HepG2 (cell line): ENCODE data around the gene DRC7. TPM values are rescaled to one million over a fixed set of nuclear protein-coding genes. Genes with fewer than 3 reads are reported as not detected.
A peak's percentile ranks its signal among the peaks of the same experiment; 100 is the strongest.

Experiments
- ELK4 ChIP-seq: sonication (generic); formaldehyde crosslinking; IDR thresholded peaks from 2 replicates; pipeline ENCODE4 v1.9.0; 2021; ENCODE audit warnings: missing genetic modification reagents, borderline replicate concordance
- GATAD1 ChIP-seq: IDR thresholded peaks from 2 replicates; pipeline ENCODE4 v1.6.1; 2016; ENCODE audit warnings: missing genetic modification reagents, missing compliant biosample characterization
- KDM2A ChIP-seq: sonication (generic); formaldehyde crosslinking; IDR thresholded peaks from 2 replicates; pipeline ENCODE4 v1.4.0; 2020; ENCODE audit warnings: low read depth, missing genetic modification reagents, borderline replicate concordance
- PHF20 ChIP-seq: sonication (generic); formaldehyde crosslinking; IDR thresholded peaks from 2 replicates; pipeline ENCODE4 v1.5.0; 2020; ENCODE audit warnings: mild to moderate bottlenecking, missing genetic modification reagents
- STAG1 ChIP-seq: sonication (generic); formaldehyde crosslinking; IDR thresholded peaks from 2 replicates; pipeline ENCODE4 v1.4.0; 2020; ENCODE audit warnings: missing genetic modification reagents
- ZBTB43 ChIP-seq: sonication (generic); formaldehyde crosslinking; conservative IDR thresholded peaks from 2 replicates; pipeline ENCODE4 v1.4.0; 2020; ENCODE audit warnings: missing genetic modification reagents
- ZC3H13 ChIP-seq: sonication (generic); formaldehyde crosslinking; IDR thresholded peaks from 2 replicates; pipeline ENCODE4 v1.8.1; 2023; ENCODE audit warnings: mild to moderate bottlenecking, missing genetic modification reagents, moderate library complexity
- ZNF20 ChIP-seq: sonication (generic); formaldehyde crosslinking; IDR thresholded peaks from 2 replicates; pipeline ENCODE4 v1.4.0; 2020; ENCODE audit warnings: mild to moderate bottlenecking, moderate library complexity, missing genetic modification reagents
- ZNF251 ChIP-seq: sonication (generic); formaldehyde crosslinking; IDR thresholded peaks from 2 replicates; pipeline ENCODE4 v1.9.0; 2021; ENCODE audit warnings: mild to moderate bottlenecking, missing genetic modification reagents
- ZNF282 ChIP-seq: fragments of 450-650 bp; IDR thresholded peaks from 2 replicates; pipeline ENCODE4 v1.6.1; 2018; ENCODE audit not compliant: partially characterized antibody
- ZNF362 ChIP-seq: sonication (generic); formaldehyde crosslinking; IDR thresholded peaks from 2 replicates; pipeline ENCODE4 v1.4.0; 2020; ENCODE audit warnings: missing genetic modification reagents, mild to moderate bottlenecking, borderline replicate concordance
- polyA plus RNA-seq, 8 experiments: library from polyadenylated mRNA; depleted of rRNA in 3 of 8; stranded (reverse) in 7 of 8; unstranded in 1 of 8; fragments of >200 nt; fragmentation: Illumina TruSeq in 4 of 8; extraction: Trizol in 4 of 8; gene quantifications; 2 replicates each; pipeline versions ENCODE4 v1.2.1 to v1.2.3, GENCODE V29; 2011 to 2016; ENCODE audit warnings: low read depth in 4 of 8, missing spikeins in 1 of 8, mixed read lengths in 1 of 8; ENCODE audit not compliant: insufficient read depth in 1 of 8
- total RNA-seq, 5 experiments: library from RNA; depleted of rRNA; stranded (reverse); fragments of >200 nt; fragmentation: Illumina TruSeq; extraction: Trizol; gene quantifications; 2 replicates each; pipeline ENCODE4 v1.2.3, GENCODE V29; 2016; ENCODE audit warnings: low read depth in 1 of 5
- TF ChIP-seq, protein P1 (sequence below): sonication (generic); formaldehyde crosslinking; IDR thresholded peaks from 2 replicates; pipeline ENCODE4 v1.8.0; 2022; ENCODE audit warnings: missing genetic modification reagents, mild to moderate bottlenecking, inconsistent platforms, borderline replicate concordance
- TF ChIP-seq, protein P2 (sequence below): sonication (generic); formaldehyde crosslinking; IDR thresholded peaks from 2 replicates; pipeline ENCODE4 v1.4.0; 2020; ENCODE audit warnings: mild to moderate bottlenecking, missing genetic modification reagents
- TF ChIP-seq, protein P3 (sequence below): sonication (generic); formaldehyde crosslinking; IDR thresholded peaks from 2 replicates; pipeline ENCODE4 v1.5.1; 2020; ENCODE audit warnings: mild to moderate bottlenecking, missing genetic modification reagents
- TF ChIP-seq, protein P4 (sequence below): sonication (generic); formaldehyde crosslinking; IDR thresholded peaks from 2 replicates; pipeline ENCODE4 v1.5.1; 2020; ENCODE audit warnings: mild to moderate bottlenecking, missing genetic modification reagents, borderline replicate concordance

The DRC7 gene
- total and polyA plus RNA-seq, 2 of the 13 experiments (the other 11 are each of a cell fraction or from before 2014, with no cell fraction given) = 2.7 to 3.4 TPM

GRCh38 chr16:57661510-57661909, 33.1 kb upstream of the DRC7 start (continued):
- TF ChIP-seq, protein P1, sequence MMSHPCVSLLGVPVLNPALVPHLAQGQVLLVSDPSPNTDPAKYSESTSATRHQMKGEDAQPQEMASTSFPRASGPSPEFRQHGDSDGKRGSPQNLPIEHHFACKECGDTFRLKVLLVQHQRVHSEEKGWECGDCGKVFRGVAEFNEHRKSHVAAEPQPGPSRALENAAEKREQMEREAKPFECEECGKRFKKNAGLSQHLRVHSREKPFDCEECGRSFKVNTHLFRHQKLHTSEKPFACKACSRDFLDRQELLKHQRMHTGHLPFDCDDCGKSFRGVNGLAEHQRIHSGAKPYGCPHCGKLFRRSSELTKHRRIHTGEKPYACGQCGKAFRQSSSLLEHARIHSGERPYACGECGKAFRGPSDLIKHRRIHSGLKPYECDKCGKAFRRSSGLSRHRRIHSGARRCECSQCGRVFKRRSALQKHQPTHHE (CRISPR knock-in tag) = no peak
- no peak for TF ChIP-seq ZNF362 (CRISPR knock-in tag)
- no peak for TF ChIP-seq ELK4
- no peak for TF ChIP-seq ZNF251 (CRISPR knock-in tag)
- no peak for TF ChIP-seq GATAD1 (CRISPR knock-in tag)
- no peak for TF ChIP-seq ZC3H13 (CRISPR knock-in tag)
- TF ChIP-seq, protein P2, sequence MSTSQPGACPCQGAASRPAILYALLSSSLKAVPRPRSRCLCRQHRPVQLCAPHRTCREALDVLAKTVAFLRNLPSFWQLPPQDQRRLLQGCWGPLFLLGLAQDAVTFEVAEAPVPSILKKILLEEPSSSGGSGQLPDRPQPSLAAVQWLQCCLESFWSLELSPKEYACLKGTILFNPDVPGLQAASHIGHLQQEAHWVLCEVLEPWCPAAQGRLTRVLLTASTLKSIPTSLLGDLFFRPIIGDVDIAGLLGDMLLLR = no peak
- TF ChIP-seq, protein P3, sequence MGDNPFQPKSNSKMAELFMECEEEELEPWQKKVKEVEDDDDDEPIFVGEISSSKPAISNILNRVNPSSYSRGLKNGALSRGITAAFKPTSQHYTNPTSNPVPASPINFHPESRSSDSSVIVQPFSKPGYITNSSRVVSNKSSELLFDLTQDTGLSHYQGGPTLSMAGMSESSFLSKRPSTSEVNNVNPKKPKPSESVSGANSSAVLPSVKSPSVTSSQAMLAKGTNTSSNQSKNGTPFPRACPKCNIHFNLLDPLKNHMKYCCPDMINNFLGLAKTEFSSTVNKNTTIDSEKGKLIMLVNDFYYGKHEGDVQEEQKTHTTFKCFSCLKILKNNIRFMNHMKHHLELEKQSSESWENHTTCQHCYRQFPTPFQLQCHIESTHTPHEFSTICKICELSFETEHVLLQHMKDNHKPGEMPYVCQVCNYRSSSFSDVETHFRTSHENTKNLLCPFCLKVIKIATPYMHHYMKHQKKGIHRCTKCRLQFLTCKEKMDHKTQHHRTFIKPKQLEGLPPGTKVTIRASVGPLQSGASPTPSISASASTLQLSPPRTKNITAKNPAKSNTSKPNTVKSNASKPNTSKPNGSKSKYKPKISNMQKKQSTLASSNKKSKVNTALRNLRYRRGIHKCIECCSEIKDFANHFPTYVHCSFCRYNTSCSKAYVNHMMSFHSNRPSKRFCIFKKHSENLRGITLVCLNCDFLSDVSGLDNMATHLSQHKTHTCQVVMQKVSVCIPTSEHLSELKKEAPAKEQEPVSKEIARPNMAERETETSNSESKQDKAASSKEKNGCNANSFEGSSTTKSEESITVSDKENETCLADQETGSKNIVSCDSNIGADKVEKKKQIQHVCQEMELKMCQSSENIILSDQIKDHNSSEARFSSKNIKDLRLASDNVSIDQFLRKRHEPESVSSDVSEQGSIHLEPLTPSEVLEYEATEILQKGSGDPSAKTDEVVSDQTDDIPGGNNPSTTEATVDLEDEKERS (CRISPR knock-in tag) = peak; percentile 59; the same call in 1 of the 2 replicates
- no peak for TF ChIP-seq STAG1 (CRISPR knock-in tag)
- peak; percentile 47; the same call in 1 of the 2 replicates for TF ChIP-seq PHF20 (CRISPR knock-in tag)
- no peak for TF ChIP-seq ZNF20
- TF ChIP-seq, protein P4, sequence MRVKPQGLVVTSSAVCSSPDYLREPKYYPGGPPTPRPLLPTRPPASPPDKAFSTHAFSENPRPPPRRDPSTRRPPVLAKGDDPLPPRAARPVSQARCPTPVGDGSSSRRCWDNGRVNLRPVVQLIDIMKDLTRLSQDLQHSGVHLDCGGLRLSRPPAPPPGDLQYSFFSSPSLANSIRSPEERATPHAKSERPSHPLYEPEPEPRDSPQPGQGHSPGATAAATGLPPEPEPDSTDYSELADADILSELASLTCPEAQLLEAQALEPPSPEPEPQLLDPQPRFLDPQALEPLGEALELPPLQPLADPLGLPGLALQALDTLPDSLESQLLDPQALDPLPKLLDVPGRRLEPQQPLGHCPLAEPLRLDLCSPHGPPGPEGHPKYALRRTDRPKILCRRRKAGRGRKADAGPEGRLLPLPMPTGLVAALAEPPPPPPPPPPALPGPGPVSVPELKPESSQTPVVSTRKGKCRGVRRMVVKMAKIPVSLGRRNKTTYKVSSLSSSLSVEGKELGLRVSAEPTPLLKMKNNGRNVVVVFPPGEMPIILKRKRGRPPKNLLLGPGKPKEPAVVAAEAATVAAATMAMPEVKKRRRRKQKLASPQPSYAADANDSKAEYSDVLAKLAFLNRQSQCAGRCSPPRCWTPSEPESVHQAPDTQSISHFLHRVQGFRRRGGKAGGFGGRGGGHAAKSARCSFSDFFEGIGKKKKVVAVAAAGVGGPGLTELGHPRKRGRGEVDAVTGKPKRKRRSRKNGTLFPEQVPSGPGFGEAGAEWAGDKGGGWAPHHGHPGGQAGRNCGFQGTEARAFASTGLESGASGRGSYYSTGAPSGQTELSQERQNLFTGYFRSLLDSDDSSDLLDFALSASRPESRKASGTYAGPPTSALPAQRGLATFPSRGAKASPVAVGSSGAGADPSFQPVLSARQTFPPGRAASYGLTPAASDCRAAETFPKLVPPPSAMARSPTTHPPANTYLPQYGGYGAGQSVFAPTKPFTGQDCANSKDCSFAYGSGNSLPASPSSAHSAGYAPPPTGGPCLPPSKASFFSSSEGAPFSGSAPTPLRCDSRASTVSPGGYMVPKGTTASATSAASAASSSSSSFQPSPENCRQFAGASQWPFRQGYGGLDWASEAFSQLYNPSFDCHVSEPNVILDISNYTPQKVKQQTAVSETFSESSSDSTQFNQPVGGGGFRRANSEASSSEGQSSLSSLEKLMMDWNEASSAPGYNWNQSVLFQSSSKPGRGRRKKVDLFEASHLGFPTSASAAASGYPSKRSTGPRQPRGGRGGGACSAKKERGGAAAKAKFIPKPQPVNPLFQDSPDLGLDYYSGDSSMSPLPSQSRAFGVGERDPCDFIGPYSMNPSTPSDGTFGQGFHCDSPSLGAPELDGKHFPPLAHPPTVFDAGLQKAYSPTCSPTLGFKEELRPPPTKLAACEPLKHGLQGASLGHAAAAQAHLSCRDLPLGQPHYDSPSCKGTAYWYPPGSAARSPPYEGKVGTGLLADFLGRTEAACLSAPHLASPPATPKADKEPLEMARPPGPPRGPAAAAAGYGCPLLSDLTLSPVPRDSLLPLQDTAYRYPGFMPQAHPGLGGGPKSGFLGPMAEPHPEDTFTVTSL (CRISPR knock-in tag) = no peak
- no peak for TF ChIP-seq ZBTB43 (CRISPR knock-in tag)
- 0 out of 2 replicates have a peak, but pooled peaks have one; percentile 32 for TF ChIP-seq KDM2A (CRISPR knock-in tag)
- no peak for TF ChIP-seq ZNF282
